CD4-positive, alpha-beta T cell treated with Interleukin-4 for 1 hour (primary cell): ENCODE measurements around the gene GUK1.

Experiments used
- DNase-seq, 2 donors: peaks; one replicate each; pipeline ENCODE4 v3.0.0-alpha.2; 2020 to 2022

GUK1 gene

GRCh38 chr1:228136901-228137300, 3.2 kb upstream of the GUK1 start:
- no peak for DNase-seq

GRCh38 chr1:228139406-228139930, 611 bp upstream of the GUK1 start:
- peak in 1 of 2 donors; percentile 28 for DNase-seq

DNA sequence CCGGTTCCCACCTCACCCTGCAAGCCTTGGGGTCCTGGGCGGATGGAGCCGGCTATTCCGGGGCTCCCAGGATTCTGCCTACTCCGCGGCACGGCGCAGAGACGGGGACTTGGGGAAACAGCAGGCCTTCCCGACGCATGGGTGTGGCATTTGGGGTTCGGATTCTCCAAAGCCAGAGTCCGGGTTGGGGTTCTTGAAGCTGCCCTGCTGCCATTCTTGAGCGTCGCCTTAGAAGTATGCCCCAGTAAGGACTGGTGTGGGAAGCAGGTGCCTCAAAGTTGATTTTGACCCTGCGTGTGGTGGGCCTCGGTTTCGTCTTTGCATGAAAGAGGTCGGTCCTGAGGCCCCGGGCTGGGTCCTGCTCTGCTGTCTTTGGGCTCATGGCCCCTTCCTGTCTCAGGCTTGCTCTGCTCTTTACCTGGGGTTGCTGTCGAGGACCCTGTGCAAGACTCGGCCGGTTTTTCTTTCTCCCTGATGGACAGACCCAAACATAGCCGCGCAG, 696 bp downstream of the GUK1 start:
- DNase-seq = no peak

GRCh38 chr1:228141226-228142044, 1.4 kb downstream of the GUK1 start:
- DNase-seq = peak in 1 of 2 donors; percentile 43

- no peak for DNase-seq
These were observed 2.1 kb downstream of the GUK1 start for GRCh38 chr1:228142155-228142691.

GRCh38 chr1:228142701-228143136, 2.6 kb downstream of the GUK1 start:
- no peak for DNase-seq

DNA sequence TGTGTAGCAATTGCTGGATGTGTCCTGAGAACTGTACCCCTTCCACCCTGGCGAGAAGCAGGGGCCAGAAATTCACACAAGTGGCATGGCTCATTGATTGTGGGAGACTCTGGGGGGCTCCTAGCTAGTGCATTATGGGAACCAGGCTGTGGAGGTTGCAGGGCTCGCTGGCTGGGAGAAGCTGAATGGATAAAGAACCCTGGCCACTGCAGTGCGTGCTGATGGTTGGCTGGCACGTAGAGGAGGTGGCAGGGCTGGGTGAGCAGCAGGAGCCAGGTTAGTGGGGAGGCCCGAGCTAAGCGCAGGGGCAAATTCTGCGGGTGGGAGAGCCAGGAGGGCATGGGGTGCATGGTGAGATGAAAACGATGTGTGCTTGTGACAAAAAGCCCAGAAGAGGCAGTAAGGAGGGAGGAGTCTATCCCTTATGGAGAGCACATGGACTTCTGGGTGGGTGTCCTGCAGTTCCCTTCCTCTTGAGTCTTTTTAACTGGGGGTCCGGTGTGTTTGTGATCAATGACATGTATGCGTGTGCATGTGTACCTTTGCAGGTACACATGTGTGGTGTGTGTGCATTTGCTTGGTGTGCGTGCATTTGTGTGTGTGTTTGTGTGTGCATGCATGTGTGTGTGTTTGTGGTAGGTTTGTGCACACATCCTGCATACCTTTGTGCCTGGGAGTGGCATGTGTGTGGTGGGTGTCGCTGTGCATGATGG, 3.6 kb downstream of the GUK1 start:
- no peak for DNase-seq

DNA sequence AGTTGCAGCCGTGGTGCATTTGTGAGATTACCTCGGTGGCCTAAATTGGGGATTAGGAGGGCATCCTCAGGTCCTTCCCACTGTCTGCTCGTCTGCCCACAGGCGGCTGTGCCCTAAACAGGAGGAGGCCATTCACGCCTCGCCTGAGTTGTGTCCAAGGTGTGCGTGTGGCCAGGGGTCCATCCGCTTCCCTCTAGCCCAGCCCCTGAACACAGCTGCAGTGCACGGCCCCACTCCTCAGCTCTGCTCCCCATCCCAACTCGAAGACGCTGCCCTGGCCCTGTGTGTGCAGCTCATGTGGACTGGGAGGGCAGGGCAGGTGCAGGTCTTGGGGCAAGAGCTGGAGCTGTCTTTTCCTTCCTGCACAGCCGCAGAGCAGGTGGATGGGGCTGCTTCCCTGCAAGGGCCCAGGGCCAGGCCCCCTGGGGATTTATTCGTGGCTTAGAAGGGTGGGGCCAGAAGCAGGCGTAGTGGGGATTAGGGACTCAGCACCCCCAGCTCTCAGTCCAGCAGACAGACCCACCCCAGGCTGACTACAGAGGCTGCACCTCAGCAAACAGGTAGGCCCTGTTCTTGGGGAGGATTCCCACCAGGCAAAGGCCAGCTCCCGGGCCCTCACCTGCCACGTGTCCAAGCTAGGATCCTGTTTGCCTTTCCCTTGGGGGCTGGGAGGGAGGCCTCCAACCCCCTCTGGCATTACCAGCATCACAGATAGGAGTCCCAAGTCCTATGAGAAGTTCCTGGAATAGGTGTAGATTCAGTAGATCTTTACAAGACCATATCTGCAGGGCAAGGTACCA, 4.3 kb downstream of the GUK1 start:
- no peak for DNase-seq

GRCh38 chr1:228144993-228145343, 4.9 kb downstream of the GUK1 start:
- no peak for DNase-seq

DNA sequence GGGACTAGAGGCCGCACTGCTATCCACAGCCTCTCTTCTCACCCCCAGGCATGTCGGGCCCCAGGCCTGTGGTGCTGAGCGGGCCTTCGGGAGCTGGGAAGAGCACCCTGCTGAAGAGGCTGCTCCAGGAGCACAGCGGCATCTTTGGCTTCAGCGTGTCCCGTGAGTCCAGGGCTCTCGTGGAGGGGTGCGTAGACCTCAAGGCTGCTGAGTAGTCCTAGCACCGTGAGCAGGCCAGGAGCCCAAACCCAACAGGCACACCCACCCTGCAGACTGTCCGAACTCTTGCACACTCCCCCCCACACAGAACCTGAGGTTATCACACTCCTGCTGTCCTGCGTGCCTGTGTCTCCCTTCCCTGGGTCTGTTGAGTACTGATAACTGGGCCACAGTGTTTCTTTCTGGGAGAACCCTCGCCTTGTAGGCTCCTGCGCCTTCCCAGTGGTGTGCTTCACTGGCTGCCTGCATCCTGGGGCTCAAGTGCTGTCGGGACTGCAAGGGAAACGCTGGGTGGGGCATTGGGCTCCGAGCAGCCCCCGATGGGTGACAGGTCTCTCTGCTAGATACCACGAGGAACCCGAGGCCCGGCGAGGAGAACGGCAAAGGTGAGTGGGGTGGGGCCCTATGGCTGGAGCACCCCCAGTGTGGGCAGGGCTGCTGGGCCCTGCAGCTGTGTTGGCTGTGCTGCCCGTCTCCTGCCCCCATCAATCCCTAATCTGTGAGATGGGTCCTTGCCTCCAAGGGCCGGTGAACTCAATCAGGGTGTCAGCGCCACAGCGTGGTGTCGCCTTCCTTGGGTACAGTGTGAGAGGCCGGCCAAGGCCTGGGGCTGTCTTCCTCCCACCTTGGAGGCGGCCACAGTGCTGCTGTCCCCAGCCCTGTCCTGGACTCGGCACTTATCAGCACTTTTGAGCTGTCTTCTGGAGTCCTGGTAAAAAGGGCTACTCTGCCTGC, 5.7 kb downstream of the GUK1 start:
- no peak for DNase-seq

DNA sequence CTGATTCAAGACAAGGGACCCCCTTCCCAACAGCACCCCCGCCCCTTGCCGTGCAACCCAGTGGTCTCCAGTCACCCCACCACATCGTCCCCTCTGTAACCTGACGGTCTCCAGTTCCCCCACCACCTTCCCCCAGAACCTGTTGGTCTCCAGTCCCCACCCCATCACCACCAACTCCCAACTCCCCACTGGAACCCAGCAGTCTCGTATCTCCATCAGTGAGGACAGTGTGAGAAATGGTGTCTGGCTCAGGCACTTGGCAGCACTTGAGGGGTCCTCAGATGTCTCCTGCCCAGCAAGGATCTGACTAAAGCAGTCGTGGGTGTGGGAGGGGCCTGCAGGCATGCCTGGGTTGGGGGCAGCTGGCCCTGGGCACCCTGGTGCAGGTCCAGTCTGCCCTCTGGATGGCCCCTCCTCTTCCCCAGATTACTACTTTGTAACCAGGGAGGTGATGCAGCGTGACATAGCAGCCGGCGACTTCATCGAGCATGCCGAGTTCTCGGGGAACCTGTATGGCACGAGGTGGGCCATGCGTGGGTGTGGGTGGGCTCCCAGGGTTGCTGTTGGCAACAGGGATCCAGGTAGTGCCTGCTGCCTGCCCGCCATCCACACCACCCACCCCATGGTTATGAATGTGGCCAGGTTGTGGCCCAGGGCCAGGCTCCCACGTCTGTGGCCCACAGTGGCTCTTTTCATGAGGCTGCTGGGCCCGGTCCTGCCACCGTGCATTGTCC, 6.5 kb downstream of the GUK1 start:
- no peak for DNase-seq

- no peak for DNase-seq
These were observed 7.1 kb downstream of the GUK1 start for GRCh38 chr1:228147151-228147693.

GRCh38 chr1:228147768-228148167, 7.7 kb downstream of the GUK1 start:
- DNase-seq = no peak

DNA sequence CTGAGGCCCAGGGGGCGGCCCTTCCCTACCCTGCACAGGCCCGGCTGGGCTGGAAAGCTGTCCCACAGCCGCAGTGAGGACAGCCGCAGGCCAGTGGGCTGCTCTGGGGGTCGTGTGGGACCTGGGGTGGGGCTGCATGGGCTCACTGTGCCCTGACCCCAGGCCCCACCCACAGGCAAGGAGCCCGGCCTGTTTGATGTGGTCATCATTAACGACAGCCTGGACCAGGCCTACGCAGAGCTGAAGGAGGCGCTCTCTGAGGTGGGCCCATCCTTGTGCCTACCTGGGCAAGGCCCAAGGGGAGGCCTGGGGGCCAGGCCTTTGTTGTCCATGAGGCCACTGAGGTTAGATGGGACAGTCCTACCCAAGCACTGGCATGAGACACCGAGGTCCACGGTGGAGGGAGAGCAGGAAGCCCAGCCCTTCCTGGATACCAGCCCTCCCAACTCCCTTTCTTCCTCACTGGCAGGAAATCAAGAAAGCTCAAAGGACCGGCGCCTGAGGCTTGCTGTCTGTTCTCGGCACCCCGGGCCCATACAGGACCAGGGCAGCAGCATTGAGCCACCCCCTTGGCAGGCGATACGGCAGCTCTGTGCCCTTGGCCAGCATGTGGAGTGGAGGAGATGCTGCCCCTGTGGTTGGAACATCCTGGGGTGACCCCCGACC, 8.2 kb downstream of the GUK1 start:
- DNase-seq = no peak

- DNase-seq = no peak
These were observed 8.9 kb downstream of the GUK1 start for GRCh38 chr1:228148935-228149405.

GRCh38 chr1:228149406-228150119, 9.5 kb downstream of the GUK1 start, which contains the start of gene GJC2:
Gene GJC2 (plus strand): TSS chr1:228149930. CDS start chr1:228157759, 7,829 bp downstream.
- no peak for DNase-seq

- DNase-seq = no peak
These were observed 10.0 kb downstream of the GUK1 start for GRCh38 chr1:228150120-228150460.

- DNase-seq = no peak
These were observed 10.5 kb downstream of the GUK1 start for GRCh38 chr1:228150461-228151179.
